RWPE2 (cell line): ENCODE data around the gene ANKRD13D.

Source experiments
- ATAC-seq: fragments of 200-7000 bp; cut with Tn5 transposase; 3 replicates; pipeline ENCODE4 v1.9.1; 2021; ENCODE audit warnings: low read depth
- DNase-seq: peaks from one replicate; pipeline ENCODE4 v3.0.0-alpha.2; 2020; ENCODE audit warnings: low spot score
- H3K27ac ChIP-seq: fragments of 450-650 bp; 2 replicates; pipeline ENCODE4 v1.5.1; 2017; ENCODE audit warnings: mild to moderate bottlenecking; ENCODE audit not compliant: poor library complexity, severe bottlenecking
- H3K27me3 ChIP-seq: fragments of 250-450 bp; sonication (Bioruptor Pico); 2 replicates; pipeline ENCODE4 v1.5.1; 2021; ENCODE audit warnings: mild to moderate bottlenecking, moderate library complexity; ENCODE audit not compliant: insufficient read depth, poor library complexity, severe bottlenecking
- H3K36me3 ChIP-seq: fragments of 250-450 bp; sonication (Bioruptor Pico); 2 replicates; pipeline ENCODE4 v1.5.1; 2020; ENCODE audit warnings: low read depth, mild to moderate bottlenecking, moderate library complexity
- H3K4me1 ChIP-seq: fragments of 250-450 bp; sonication (Bioruptor Pico); 2 replicates; pipeline ENCODE4 v1.5.1; 2021; ENCODE audit warnings: mild to moderate bottlenecking, moderate library complexity; ENCODE audit not compliant: insufficient read depth, poor library complexity, severe bottlenecking
- H3K4me3 ChIP-seq: fragments of 250-450 bp; sonication (Bioruptor Pico); 2 replicates; pipeline ENCODE4 v1.5.1; 2021; ENCODE audit warnings: mild to moderate bottlenecking, moderate library complexity; ENCODE audit not compliant: severe bottlenecking
- H3K9me3 ChIP-seq: fragments of 250-450 bp; sonication (Bioruptor Pico); 2 replicates; pipeline ENCODE4 v1.5.1; 2021; ENCODE audit warnings: mild to moderate bottlenecking, moderate library complexity; ENCODE audit not compliant: severe bottlenecking
- TF ChIP-seq, protein P1 (sequence below): fragments of 450-650 bp; IDR thresholded peaks from one replicate; pipeline ENCODE4 v1.5.1; 2017; ENCODE audit warnings: mild to moderate bottlenecking, moderate library complexity; ENCODE audit not compliant: poor library complexity, severe bottlenecking

Gene ANKRD13D

DNA sequence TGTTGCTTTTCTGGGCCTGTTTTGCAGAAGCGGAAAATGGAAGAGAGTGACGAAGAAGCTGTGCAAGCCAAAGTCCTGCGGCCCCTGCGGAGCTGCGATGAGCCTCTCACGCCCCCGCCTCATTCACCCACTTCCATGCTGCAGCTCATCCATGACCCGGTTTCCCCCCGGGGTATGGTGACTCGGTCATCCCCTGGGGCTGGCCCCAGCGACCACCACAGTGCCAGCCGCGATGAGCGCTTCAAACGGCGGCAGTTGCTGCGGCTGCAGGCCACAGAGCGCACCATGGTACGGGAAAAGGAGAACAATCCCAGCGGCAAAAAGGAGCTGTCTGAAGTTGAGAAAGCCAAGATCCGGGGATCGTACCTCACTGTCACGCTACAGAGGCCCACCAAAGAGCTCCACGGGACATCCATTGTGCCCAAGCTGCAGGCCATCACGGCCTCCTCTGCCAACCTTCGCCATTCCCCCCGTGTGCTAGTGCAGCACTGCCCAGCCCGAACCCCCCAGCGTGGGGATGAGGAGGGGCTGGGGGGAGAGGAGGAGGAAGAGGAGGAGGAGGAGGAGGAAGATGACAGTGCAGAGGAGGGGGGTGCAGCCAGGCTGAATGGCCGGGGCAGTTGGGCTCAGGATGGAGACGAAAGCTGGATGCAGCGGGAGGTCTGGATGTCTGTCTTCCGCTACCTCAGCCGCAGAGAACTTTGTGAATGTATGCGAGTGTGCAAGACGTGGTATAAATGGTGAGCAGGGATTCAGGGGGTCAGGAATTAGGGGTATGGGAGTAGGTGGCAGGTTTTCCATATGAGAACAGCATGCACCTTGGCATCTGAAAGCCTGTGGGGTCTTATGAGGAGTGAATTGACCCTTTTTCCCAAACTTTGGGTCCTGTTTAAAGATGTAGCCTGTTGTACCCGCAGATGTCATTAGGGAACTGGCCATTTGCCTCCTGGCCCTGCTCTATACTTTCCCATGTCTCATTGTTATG lies 38.8 kb upstream of the ANKRD13D start:
- no peak overlapping the region for H3K4me3 ChIP-seq
- H3K4me1 ChIP-seq = peaks cover 17% of the 10 kb centered on the region
- DNase-seq = no peak
- no peak overlapping the region for H3K27ac ChIP-seq
- no peaks in the 10 kb centered on the region for H3K27me3 ChIP-seq
- TF ChIP-seq, protein P1, sequence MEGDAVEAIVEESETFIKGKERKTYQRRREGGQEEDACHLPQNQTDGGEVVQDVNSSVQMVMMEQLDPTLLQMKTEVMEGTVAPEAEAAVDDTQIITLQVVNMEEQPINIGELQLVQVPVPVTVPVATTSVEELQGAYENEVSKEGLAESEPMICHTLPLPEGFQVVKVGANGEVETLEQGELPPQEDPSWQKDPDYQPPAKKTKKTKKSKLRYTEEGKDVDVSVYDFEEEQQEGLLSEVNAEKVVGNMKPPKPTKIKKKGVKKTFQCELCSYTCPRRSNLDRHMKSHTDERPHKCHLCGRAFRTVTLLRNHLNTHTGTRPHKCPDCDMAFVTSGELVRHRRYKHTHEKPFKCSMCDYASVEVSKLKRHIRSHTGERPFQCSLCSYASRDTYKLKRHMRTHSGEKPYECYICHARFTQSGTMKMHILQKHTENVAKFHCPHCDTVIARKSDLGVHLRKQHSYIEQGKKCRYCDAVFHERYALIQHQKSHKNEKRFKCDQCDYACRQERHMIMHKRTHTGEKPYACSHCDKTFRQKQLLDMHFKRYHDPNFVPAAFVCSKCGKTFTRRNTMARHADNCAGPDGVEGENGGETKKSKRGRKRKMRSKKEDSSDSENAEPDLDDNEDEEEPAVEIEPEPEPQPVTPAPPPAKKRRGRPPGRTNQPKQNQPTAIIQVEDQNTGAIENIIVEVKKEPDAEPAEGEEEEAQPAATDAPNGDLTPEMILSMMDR = no peak
- H3K9me3 ChIP-seq = no peaks in the 10 kb centered on the region
- peaks cover 97% of the 10 kb centered on the region for H3K36me3 ChIP-seq
- no peak for ATAC-seq

DNA sequence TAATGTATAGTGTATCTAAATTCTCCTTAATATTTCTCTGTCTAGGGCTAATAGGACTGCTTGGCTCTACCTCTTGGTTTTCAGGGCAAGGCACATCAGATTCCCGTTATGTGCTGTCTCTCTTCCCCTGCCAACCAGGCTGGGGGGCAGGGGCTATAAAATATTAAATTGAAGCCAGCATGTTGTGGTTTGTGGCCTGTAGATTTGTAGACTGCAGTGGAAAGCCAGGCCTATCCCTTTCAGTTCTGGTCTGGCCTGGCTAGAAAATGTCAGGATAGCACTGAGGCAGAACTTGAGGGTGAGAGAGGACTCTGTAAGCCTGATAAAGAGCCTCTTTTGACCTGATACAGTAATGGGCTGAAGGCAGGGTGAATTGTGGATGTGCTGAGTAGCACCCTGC lies 37.3 kb upstream of the ANKRD13D start:
- no peaks in the 10 kb centered on the region for H3K9me3 ChIP-seq
- H3K4me3 ChIP-seq = no peak overlapping the region
- ATAC-seq (no peak), DNase-seq (no peak)
- H3K36me3 ChIP-seq = peaks cover 89% of the 10 kb centered on the region
- no peak overlapping the region for H3K27ac ChIP-seq
- TF ChIP-seq, protein P1 = no peak
- no peaks in the 10 kb centered on the region for H3K27me3 ChIP-seq
- peaks cover 17% of the 10 kb centered on the region for H3K4me1 ChIP-seq

DNA sequence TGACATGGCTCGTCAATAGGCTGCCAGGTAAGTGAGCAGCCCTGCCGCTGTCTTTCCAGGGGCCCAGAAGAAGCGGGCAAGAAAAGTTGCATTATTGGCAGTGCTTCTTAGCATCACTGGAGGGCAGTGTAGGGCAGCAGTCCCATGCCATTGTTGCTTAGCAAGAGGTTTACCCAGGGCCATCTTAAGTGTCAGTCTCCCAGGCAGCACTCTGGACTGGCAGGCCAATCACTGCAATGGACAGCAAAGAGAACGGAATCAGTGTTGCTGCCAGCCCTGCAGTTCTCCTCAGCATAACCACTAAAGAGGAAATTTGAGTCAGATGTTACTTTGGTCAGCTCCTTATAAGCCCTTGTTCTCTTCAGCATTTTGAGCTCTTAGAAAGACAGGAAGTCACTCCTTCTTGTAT lies 36.3 kb upstream of the ANKRD13D start:
- Histone ChIP-seq H3K27ac (no peak overlapping the region), H3K27me3 (no peaks in the 10 kb centered on the region), H3K36me3 (peaks cover 86% of the 10 kb centered on the region), H3K9me3 (no peaks in the 10 kb centered on the region), H3K4me3 (no peak overlapping the region), H3K4me1 (peaks cover 13% of the 10 kb centered on the region)
- ATAC-seq = peak; percentile 31; the same call in 1 of the 3 replicates
- TF ChIP-seq, protein P1 = peak; percentile 45
- DNase-seq = no peak

DNA sequence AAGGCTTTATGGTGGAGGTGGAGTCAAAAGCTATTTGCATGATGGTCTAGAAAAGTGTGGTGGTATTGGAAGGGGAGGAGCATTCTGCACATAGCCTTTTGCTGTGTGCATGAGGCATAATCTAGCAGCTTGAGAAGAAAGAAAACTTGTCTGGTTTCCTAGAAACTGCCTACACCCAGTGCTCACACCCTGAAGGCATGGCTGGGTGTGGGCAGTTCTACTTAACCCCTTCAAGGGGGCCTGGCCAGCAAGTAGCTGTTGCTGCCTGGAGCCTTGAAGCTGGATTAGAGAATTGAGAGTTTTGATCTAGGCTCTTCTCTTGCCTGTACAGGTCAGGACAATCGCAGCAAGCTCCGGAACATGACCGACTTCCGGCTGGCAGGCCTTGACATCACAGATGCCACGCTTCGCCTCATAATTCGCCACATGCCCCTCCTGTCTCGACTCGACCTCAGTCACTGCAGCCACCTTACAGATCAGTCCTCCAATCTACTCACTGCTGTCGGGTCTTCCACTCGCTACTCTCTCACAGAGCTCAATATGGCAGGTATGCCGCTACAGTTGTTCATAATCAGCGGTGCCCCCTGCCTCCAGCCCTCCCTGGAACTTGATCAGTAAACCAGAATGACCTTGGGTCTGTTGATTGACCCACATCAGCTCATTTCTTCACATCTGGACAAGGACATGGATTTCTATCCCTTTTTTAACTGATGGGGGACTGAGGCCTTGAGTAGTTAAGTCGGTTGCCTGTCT lies 35.1 kb upstream of the ANKRD13D start:
- ATAC-seq = no peak
- Histone ChIP-seq H3K4me1 (peaks cover under 1% of the 10 kb centered on the region), H3K27me3 (no peaks in the 10 kb centered on the region), H3K9me3 (no peaks in the 10 kb centered on the region), H3K27ac (no peak overlapping the region), H3K4me3 (no peak overlapping the region), H3K36me3 (peaks cover 74% of the 10 kb centered on the region)
- DNase-seq = no peak
- TF ChIP-seq, protein P1 = no peak
